Activated B cell treated with CpG ODN at 0.5 μM for 24 hours (primary cell): ENCODE results near the gene BPI. TPM values are rescaled to one million over a fixed set of nuclear protein-coding genes. Genes with fewer than 3 reads are reported as not detected.

Source experiments
- ATAC-seq: fragments of 200-7000 bp; cut with Tn5 transposase; one replicate; pipeline ENCODE4 v1.10.0; 2021; ENCODE audit warnings: low read depth, mild to moderate bottlenecking, moderate library complexity
- CTCF ChIA-PET: fragments of 350-600 bp; sonication (Branson Sonifier 250); formaldehyde crosslinking; loops from one replicate; lab custom pipeline; 2021; ENCODE audit warnings: antibody characterized with exemption; lab: Charles Lee
- POLR2A ChIA-PET: fragments of 350-600 bp; sonication (Branson Sonifier 250); formaldehyde crosslinking; loops from one replicate; lab custom pipeline; 2021; ENCODE audit warnings: antibody characterized with exemption; lab: Charles Lee
- DNase-seq: peaks from one replicate; pipeline ENCODE4 v3.0.0; 2022
- H3K27ac Mint-ChIP-seq: one replicate; pipeline ENCODE4 v1.8.0; 2020; ENCODE audit warnings: mixed read lengths
- H3K27me3 Mint-ChIP-seq: one replicate; pipeline ENCODE4 v1.8.0; 2021; ENCODE audit warnings: mixed read lengths
- H3K36me3 Mint-ChIP-seq: one replicate; pipeline ENCODE4 v1.8.0; 2021; ENCODE audit warnings: low read depth, mixed read lengths
- H3K4me1 Mint-ChIP-seq: one replicate; pipeline ENCODE4 v1.8.0; 2021; ENCODE audit warnings: mixed read lengths
- H3K4me3 Mint-ChIP-seq: one replicate; pipeline ENCODE4 v1.8.0; 2020; ENCODE audit warnings: mild to moderate bottlenecking, mixed read lengths
- H3K9me3 Mint-ChIP-seq: one replicate; pipeline ENCODE4 v1.8.0; 2020; ENCODE audit warnings: mixed read lengths
- intact Hi-C: fragments of 100-400 bp; cut with micrococcal nuclease; formaldehyde crosslinking; loops from one replicate; pipeline ENCODE4 v1.15.1; 2024
- total RNA-seq: library from RNA; stranded (reverse); gene quantifications from 2 replicates; pipeline ENCODE4 v1.2.3, GENCODE V29; 2022
- TF ChIP-seq, protein P1 (sequence below): fragments of 200-600 bp; IDR thresholded peaks from one replicate; pipeline ENCODE4 v1.8.0; 2022; ENCODE audit warnings: antibody characterized with exemption, mild to moderate bottlenecking

The BPI gene
- total RNA-seq, 1 donor from 2014 or later, result not detected

DNA sequence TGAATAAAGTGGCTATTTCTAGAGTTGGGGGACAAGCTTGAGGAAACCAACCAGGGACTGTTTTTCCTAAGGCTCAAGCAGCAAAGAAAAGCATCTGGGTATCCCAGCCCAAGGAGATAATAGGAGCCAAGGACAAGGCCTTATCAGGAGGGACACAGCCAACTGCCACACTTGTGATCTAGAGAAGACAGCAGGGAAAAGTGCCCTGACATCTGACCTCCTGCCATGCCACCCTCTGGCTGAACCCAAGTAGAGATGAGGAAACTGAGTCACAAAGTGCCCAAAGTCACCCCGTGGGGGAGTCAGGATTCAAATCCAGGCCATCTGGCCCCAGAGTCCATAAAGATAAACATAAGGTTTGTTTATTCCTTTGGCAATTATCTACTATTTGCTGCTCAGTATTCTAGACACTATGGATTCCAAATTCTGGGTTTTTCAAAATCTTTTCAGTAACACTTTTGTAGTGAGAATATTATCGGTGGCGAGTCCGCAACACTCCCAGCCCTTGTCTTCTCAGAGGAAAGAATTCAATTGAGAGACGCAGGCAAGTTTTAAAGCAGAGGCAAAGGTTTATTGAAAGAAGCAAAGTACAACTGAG is 38.9 kb downstream of the BPI start:
- TF ChIP-seq, protein P1, sequence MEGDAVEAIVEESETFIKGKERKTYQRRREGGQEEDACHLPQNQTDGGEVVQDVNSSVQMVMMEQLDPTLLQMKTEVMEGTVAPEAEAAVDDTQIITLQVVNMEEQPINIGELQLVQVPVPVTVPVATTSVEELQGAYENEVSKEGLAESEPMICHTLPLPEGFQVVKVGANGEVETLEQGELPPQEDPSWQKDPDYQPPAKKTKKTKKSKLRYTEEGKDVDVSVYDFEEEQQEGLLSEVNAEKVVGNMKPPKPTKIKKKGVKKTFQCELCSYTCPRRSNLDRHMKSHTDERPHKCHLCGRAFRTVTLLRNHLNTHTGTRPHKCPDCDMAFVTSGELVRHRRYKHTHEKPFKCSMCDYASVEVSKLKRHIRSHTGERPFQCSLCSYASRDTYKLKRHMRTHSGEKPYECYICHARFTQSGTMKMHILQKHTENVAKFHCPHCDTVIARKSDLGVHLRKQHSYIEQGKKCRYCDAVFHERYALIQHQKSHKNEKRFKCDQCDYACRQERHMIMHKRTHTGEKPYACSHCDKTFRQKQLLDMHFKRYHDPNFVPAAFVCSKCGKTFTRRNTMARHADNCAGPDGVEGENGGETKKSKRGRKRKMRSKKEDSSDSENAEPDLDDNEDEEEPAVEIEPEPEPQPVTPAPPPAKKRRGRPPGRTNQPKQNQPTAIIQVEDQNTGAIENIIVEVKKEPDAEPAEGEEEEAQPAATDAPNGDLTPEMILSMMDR, result no peak
- Mint-ChIP-seq H3K4me3 (no peak overlapping the region), H3K9me3 (peaks cover 4% of the 10 kb centered on the region), H3K36me3 (no peaks in the 10 kb centered on the region), H3K27me3 (peaks cover 13% of the 10 kb centered on the region), H3K4me1 (no peaks in the 10 kb centered on the region), H3K27ac (no peak overlapping the region)
- ATAC-seq (no peak), DNase-seq (no peak)
- ChIA-PET POLR2A (no interaction called here), CTCF (no interaction called here)
- intact Hi-C loops, result no loop called here

DNA sequence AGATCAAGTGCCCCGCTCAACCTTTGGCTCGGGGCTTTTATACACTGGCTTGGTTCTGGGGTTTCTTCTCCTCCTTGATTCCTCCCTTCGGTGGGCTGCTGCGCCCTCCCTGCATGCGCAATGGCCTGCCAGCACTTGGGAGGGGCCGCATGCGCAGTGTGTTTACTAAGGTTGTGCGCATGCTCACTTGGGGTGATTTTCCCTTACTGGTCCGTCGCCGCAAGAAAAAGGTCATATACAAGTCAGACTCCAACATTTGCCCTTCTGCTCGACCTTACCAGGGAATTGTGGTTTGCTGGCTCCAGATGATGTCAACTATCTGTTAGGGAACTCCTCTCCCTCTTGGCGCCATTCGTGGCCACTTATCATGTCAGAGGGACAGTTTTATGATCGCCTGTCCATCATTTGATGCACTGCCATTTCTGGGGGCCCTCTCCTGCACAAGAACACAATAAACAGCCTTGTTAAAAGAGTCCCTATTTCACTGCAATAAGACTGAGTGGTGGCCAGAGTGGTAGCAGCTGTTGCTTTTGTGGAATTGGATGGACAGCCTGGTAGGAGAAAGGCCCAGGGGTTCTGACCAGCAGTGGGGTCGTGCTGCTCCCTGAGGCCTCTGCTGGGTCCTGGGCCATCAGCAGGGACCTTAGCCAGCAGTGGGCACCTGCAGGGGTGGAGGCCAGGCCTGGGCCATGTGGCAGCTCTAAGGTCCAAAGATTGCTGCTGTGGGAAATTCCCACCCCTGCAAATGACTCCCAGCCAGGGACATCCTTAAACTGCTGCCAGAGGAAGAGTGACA is 39.6 kb downstream of the BPI start:
- Mint-ChIP-seq H3K4me1 (no peaks in the 10 kb centered on the region), H3K9me3 (no peaks in the 10 kb centered on the region), H3K27ac (no peak overlapping the region), H3K4me3 (no peak overlapping the region), H3K36me3 (no peaks in the 10 kb centered on the region), H3K27me3 (peaks cover 12% of the 10 kb centered on the region)
- ChIA-PET CTCF (no interaction called here), POLR2A (no interaction called here)
- TF ChIP-seq, protein P1, result no peak
- intact Hi-C loops, result no loop called here
- no peak for DNase-seq
- no peak for ATAC-seq

DNA sequence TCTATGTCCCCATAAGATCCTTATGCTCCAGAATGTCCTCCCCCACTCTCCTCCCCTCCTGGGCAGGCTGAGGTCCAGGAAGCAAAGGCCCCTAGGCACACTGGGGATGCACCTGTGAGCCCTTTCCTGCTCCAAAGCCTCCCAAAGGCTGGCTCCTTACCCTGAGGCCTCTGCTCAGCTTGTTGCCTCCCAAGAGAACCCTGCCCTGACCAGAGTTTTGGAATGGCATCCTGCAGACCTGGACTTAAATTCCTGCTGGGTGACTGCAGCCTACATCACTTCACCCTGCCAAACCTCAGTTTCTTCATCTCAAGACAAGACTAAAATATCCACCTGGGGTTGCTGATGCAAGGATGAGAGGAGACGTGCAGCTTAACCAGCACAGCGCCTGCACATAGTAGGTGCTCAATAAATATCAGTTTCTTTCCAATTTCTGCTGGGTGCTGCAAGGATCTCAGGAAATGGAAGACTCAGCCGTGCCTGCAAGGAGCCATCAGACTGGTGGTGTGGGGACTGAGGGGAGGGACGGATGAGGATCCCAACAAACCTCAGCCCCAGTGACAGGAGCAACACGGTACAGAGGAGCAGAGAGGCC is 40.2 kb downstream of the BPI start:
- H3K4me1 Mint-ChIP-seq, result no peaks in the 10 kb centered on the region
- POLR2A ChIA-PET, result no interaction called here
- no peak for DNase-seq
- peaks cover 12% of the 10 kb centered on the region for H3K27me3 Mint-ChIP-seq
- CTCF ChIA-PET, result no interaction called here
- H3K4me3 Mint-ChIP-seq, result no peak overlapping the region
- intact Hi-C loops, result no loop called here
- no peak for ATAC-seq
- H3K9me3 Mint-ChIP-seq, result no peaks in the 10 kb centered on the region
- TF ChIP-seq, protein P1, result no peak
- no peak overlapping the region for H3K27ac Mint-ChIP-seq
- H3K36me3 Mint-ChIP-seq, result no peaks in the 10 kb centered on the region

DNA sequence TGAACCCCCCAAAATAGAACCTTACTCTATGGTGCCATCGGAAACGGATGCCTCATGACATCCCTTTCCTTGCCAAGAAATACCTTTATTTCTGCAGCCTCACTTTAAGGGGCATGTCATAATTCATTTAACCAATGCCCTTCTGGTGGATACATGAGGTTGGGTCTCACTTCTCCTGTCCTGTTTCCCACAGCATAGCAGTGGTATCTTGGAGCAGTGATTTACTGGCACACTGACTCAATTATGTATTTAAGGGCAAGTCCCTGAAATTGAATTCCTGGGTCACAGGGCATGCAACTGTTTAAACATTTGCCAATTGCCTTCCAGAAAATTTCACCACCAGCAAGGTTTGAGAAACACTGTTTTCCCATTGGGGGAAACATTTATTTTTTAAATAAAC is 41.7 kb downstream of the BPI start:
- Mint-ChIP-seq H3K4me3 (no peak overlapping the region), H3K27ac (no peak overlapping the region), H3K4me1 (no peaks in the 10 kb centered on the region), H3K27me3 (peaks cover 11% of the 10 kb centered on the region), H3K36me3 (no peaks in the 10 kb centered on the region), H3K9me3 (no peaks in the 10 kb centered on the region)
- TF ChIP-seq, protein P1, result no peak
- CTCF ChIA-PET, result no interaction called here
- ATAC-seq, result no peak
- intact Hi-C loops, result no loop called here
- POLR2A ChIA-PET, result no interaction called here
- no peak for DNase-seq

DNA sequence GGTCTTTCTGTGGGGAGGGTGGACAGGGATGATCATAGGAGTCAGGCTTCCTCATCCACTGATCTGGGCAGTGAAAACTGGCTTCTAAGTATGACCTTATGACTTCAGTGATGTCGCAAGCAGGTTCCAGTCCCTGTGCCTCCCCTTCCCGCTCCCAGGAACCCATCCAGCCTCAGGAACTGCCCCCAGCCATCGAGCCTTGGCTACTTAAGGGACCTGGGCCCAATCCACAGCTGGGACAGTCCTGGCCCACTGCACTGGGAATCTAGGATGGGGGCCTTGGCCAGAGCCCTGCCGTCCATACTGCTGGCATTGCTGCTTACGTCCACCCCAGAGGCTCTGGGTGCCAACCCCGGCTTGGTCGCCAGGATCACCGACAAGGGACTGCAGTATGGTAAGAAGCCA is 42.3 kb downstream of the BPI start, which contains the start of gene LBP:
TSS of gene LBP (plus strand) at position 236 of the 405 bp plus-strand sequence. CDS start at position 271, 35 bp downstream.
- no peaks in the 10 kb centered on the region for H3K36me3 Mint-ChIP-seq
- intact Hi-C loops, result no loop called here
- no peak within 1 kb of the TSS for H3K4me3 Mint-ChIP-seq
- H3K27ac Mint-ChIP-seq, result no peak within 1 kb of the TSS
- TF ChIP-seq, protein P1, result no peak
- ChIA-PET POLR2A (no interaction called here), CTCF (no interaction called here)
- no peaks in the 10 kb centered on the region for H3K4me1 Mint-ChIP-seq
- no peaks in the 10 kb centered on the region for H3K9me3 Mint-ChIP-seq
- ATAC-seq (no peak), DNase-seq (no peak)
- H3K27me3 Mint-ChIP-seq, result peaks cover 8% of the 10 kb centered on the region
